Uterus (tissue), 2 donors: ENCODE results near the gene TRPV6.

Experiments
- CTCF ChIP-seq, 4 experiments: fragments of 200-600 bp in 2 of 4; fragments of 450-650 bp in 2 of 4; sonication (generic) in 2 of 4; IDR thresholded peaks; one replicate each; pipeline ENCODE4 v1.5.1; 2016 to 2019; ENCODE audit warnings: antibody characterized with exemption in 4 of 4, mild to moderate bottlenecking in 2 of 4, moderate library complexity in 1 of 4
- POLR2A ChIP-seq, 2 donors: fragments of 450-650 bp; IDR thresholded peaks; one replicate each; pipeline ENCODE4 v1.6.1; 2016; ENCODE audit warnings: antibody characterized with exemption in 2 of 2, mild to moderate bottlenecking in 1 of 2, moderate library complexity in 1 of 2

- no peak for TF ChIP-seq CTCF (IDR thresholded peaks at IDR 0.05)
- no peak for TF ChIP-seq POLR2A (IDR thresholded peaks at IDR 0.05)
Measured at GRCh38 chr7:142851269-142851668, 34.3 kb downstream of the TRPV6 start.
